Type B pancreatic cell (in vitro differentiated cells): Measurements from ENCODE around the gene ZNF786. TPM values are rescaled to one million over a fixed set of nuclear protein-coding genes. Genes with fewer than 3 reads are reported as not detected.

Experiments used
- DNase-seq: peaks from one replicate; pipeline ENCODE4 v3.0.0; 2021; ENCODE audit warnings: mixed read lengths; ENCODE audit not compliant: unreplicated experiment; ENCODE audit errors: extremely low spot score
- H3K27ac Mint-ChIP-seq: 2 replicates; pipeline ENCODE4 v1.8.0; 2021; ENCODE audit warnings: mild to moderate bottlenecking, mixed read lengths
- H3K27me3 Mint-ChIP-seq: 2 replicates; pipeline ENCODE4 v1.8.0; 2021; ENCODE audit warnings: mixed read lengths
- H3K36me3 Mint-ChIP-seq: 2 replicates; pipeline ENCODE4 v1.8.0; 2021; ENCODE audit warnings: mixed read lengths
- H3K4me1 Mint-ChIP-seq: one replicate; pipeline ENCODE4 v1.8.0; 2021; ENCODE audit warnings: mixed read lengths; ENCODE audit not compliant: unreplicated experiment
- H3K4me3 Mint-ChIP-seq: 2 replicates; pipeline ENCODE4 v1.8.0; 2021; ENCODE audit warnings: mild to moderate bottlenecking, mixed read lengths
- H3K9me3 Mint-ChIP-seq: 2 replicates; pipeline ENCODE4 v1.8.0; 2021; ENCODE audit warnings: mixed read lengths
- CTCF ChIP-seq: fragments of 200-600 bp; sonication (generic); conservative IDR thresholded peaks from 2 replicates; pipeline ENCODE4 v1.5.0; 2021; ENCODE audit warnings: antibody characterized with exemption, mild to moderate bottlenecking
- total RNA-seq: library from RNA; stranded (reverse); gene quantifications from 2 replicates; pipeline ENCODE4 v1.2.1, GENCODE V29; 2021; ENCODE audit warnings: low replicate concordance

ZNF786 gene
- total RNA-seq, 1 donor from 2014 or later: 12.6 TPM

GRCh38 chr7:149103424-149103823, 12.9 kb upstream of the ZNF786 start:
- no peaks in the 10 kb centered on the region for H3K4me1 Mint-ChIP-seq
- no peak overlapping the region for H3K27ac Mint-ChIP-seq
- H3K36me3 Mint-ChIP-seq: peaks cover 8% of the 10 kb centered on the region
- TF ChIP-seq CTCF: no peak
- no peak for DNase-seq
- H3K9me3 Mint-ChIP-seq: no peaks in the 10 kb centered on the region
- no peaks in the 10 kb centered on the region for H3K27me3 Mint-ChIP-seq
- H3K4me3 Mint-ChIP-seq: no peak overlapping the region

- H3K27me3 Mint-ChIP-seq: no peaks in the 10 kb centered on the region
- no peaks in the 10 kb centered on the region for H3K9me3 Mint-ChIP-seq
- no peak for TF ChIP-seq CTCF
Observed at GRCh38 chr7:149102666-149103065, 12.1 kb upstream of the ZNF786 start.

GRCh38 chr7:149100821-149101220, 10.3 kb upstream of the ZNF786 start:
- Mint-ChIP-seq H3K4me1 (peaks cover 5% of the 10 kb centered on the region), H3K27me3 (no peaks in the 10 kb centered on the region), H3K4me3 (no peak overlapping the region), H3K27ac (peak overlapping the region; percentile 63), H3K36me3 (peaks cover 10% of the 10 kb centered on the region), H3K9me3 (no peaks in the 10 kb centered on the region)
- no peak for DNase-seq
- TF ChIP-seq CTCF: no peak

More at GRCh38 chr7:149102666-149103065, 12.1 kb upstream of the ZNF786 start:
- H3K27ac Mint-ChIP-seq: no peak overlapping the region
- H3K4me3 Mint-ChIP-seq: no peak overlapping the region
- H3K4me1 Mint-ChIP-seq: no peaks in the 10 kb centered on the region
- H3K36me3 Mint-ChIP-seq: peaks cover 8% of the 10 kb centered on the region
- DNase-seq: no peak

GRCh38 chr7:149099058-149099457, 8.5 kb upstream of the ZNF786 start:
- no peaks in the 10 kb centered on the region for H3K27me3 Mint-ChIP-seq
- H3K4me3 Mint-ChIP-seq: no peak overlapping the region
- TF ChIP-seq CTCF: no peak
- H3K36me3 Mint-ChIP-seq: peaks cover 7% of the 10 kb centered on the region
- no peak overlapping the region for H3K27ac Mint-ChIP-seq
- no peaks in the 10 kb centered on the region for H3K9me3 Mint-ChIP-seq
- DNase-seq: no peak
- peaks cover 5% of the 10 kb centered on the region for H3K4me1 Mint-ChIP-seq

GRCh38 chr7:149097088-149097487, 6.6 kb upstream of the ZNF786 start:
- TF ChIP-seq CTCF: no peak
- DNase-seq: no peak
- H3K4me3 Mint-ChIP-seq: no peak overlapping the region
- H3K4me1 Mint-ChIP-seq: peaks cover 5% of the 10 kb centered on the region
- peaks cover 3% of the 10 kb centered on the region for H3K36me3 Mint-ChIP-seq
- H3K27ac Mint-ChIP-seq: peak overlapping the region; percentile 35
- no peaks in the 10 kb centered on the region for H3K9me3 Mint-ChIP-seq
- no peaks in the 10 kb centered on the region for H3K27me3 Mint-ChIP-seq

GRCh38 chr7:149093228-149093627, 2.7 kb upstream of the ZNF786 start:
- TF ChIP-seq CTCF: no peak
- no peaks in the 10 kb centered on the region for H3K9me3 Mint-ChIP-seq
- DNase-seq: no peak
- no peak overlapping the region for H3K27ac Mint-ChIP-seq
- peaks cover 14% of the 10 kb centered on the region for H3K4me1 Mint-ChIP-seq
- H3K36me3 Mint-ChIP-seq: peaks cover 7% of the 10 kb centered on the region
- no peak overlapping the region for H3K4me3 Mint-ChIP-seq
- no peaks in the 10 kb centered on the region for H3K27me3 Mint-ChIP-seq
